ENCODE data around the gene TSPAN9. TPM values are rescaled to one million over a fixed set of nuclear protein-coding genes. Genes with fewer than 3 reads are reported as not detected.

TSPAN9 gene
- total RNA-seq, 1 donor from 2014 or later: 7.8 TPM

DNA sequence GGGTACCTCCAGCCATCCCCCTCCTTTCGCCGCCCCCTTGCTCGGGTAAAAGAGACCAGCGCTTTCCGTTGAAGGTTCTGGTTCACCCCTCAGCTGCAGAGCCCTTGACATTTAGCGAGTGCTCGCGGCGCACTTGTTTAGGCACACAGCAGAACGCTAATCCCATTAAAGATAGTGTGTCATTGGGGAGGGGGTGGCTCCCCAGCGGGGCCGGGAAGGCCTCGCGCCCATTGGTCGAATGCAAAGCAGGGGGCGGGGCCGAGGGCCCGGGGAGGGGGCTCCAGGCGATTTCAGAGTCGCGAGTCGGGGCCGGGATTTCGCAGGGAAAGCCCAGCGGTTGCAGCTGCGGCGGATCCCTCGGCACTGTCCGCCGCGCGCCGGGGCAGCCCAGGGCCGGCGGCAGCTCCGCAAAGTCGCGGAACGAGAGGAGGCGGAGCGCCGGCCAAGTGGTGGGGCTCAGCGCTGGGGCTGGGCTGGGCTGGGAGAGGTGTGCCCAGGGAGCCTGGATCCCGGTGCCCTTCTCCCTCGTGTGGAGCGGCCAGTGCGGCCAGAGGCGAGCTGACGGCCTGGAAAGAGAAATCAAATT is 122.9 kb downstream of the TSPAN9 start:
- Mint-ChIP-seq H3K27ac (no peak overlapping the region), H3K9me3 (peaks cover 3% of the 10 kb centered on the region), H3K36me3 (peaks cover 3% of the 10 kb centered on the region), H3K4me3 (peak overlapping the region; percentile 89), H3K4me1 (peaks cover 46% of the 10 kb centered on the region), H3K27me3 (ENCODE audit: insufficient read depth, low read depth) (peaks cover 42% of the 10 kb centered on the region)
- no peaks in the 10 kb centered on the region for H3K9me3 ChIP-seq (ENCODE audit: low read depth)
- peaks cover 30% of the 10 kb centered on the region for H3F3A ChIP-seq (ENCODE audit: low read depth)
- H3K4me3 ChIP-seq: peak overlapping the region; percentile 63
- DNase-seq (ENCODE audit: low spot score): peak; percentile 96
- peak overlapping the region; percentile 91 for H3K4me2 ChIP-seq
- H3K79me2 ChIP-seq (ENCODE audit: low read depth): no peaks in the 10 kb centered on the region
- H3K27me3 ChIP-seq: peaks cover 53% of the 10 kb centered on the region
- H2AFZ ChIP-seq (replicated peaks): peak overlapping the region; percentile 38
- H3K36me3 ChIP-seq: no peaks in the 10 kb centered on the region
- peaks cover 30% of the 10 kb centered on the region for H3K4me1 ChIP-seq
- no peak overlapping the region for H3K9ac ChIP-seq
- peaks cover 77% of the 10 kb centered on the region for H4K20me1 ChIP-seq (ENCODE audit: low read depth)
- H3K27ac ChIP-seq: no peak overlapping the region
- peak; percentile 2 for TF ChIP-seq EZH2 (IDR thresholded peaks at IDR 0.05)
- TF ChIP-seq, protein P1, sequence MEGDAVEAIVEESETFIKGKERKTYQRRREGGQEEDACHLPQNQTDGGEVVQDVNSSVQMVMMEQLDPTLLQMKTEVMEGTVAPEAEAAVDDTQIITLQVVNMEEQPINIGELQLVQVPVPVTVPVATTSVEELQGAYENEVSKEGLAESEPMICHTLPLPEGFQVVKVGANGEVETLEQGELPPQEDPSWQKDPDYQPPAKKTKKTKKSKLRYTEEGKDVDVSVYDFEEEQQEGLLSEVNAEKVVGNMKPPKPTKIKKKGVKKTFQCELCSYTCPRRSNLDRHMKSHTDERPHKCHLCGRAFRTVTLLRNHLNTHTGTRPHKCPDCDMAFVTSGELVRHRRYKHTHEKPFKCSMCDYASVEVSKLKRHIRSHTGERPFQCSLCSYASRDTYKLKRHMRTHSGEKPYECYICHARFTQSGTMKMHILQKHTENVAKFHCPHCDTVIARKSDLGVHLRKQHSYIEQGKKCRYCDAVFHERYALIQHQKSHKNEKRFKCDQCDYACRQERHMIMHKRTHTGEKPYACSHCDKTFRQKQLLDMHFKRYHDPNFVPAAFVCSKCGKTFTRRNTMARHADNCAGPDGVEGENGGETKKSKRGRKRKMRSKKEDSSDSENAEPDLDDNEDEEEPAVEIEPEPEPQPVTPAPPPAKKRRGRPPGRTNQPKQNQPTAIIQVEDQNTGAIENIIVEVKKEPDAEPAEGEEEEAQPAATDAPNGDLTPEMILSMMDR (IDR thresholded peaks at IDR 0.05): no peak

DNA sequence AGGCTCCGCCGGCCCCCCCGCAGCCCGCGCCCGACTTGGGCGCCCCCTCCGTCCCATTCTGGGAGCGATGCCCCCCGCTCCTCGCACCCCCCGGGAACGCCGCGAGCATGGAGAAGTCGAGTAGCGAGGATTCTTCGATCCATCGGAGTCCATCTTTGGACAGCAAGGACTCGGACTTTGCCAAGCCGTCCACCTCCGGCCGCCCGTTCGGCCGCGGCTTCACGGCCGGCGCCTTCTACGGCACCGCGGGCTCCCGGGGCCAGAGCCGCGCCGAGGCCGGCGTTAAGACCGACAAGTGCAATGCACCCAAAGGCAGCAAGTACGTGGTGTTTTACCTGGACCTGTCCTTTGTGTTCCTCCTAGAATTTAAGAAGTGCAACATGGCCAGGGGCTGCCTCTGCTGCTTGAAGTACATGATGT is 123.6 kb downstream of the TSPAN9 start:
- Mint-ChIP-seq H3K9me3 (peaks cover 3% of the 10 kb centered on the region), H3K27ac (no peak overlapping the region), H3K27me3 (ENCODE audit: insufficient read depth, low read depth) (peaks cover 42% of the 10 kb centered on the region), H3K4me3 (peak overlapping the region; percentile 85), H3K36me3 (peaks cover 3% of the 10 kb centered on the region), H3K4me1 (peaks cover 52% of the 10 kb centered on the region)
- Histone ChIP-seq H3K79me2 (ENCODE audit: low read depth) (no peaks in the 10 kb centered on the region), H3K36me3 (no peaks in the 10 kb centered on the region), H3F3A (ENCODE audit: low read depth) (peaks cover 30% of the 10 kb centered on the region), H4K20me1 (ENCODE audit: low read depth) (peaks cover 75% of the 10 kb centered on the region), H3K27ac (no peak overlapping the region), H3K9me3 (ENCODE audit: low read depth) (no peaks in the 10 kb centered on the region), H2AFZ (replicated peaks) (peak overlapping the region; percentile 38), H3K4me1 (peaks cover 30% of the 10 kb centered on the region), H3K27me3 (peaks cover 53% of the 10 kb centered on the region), H3K4me3 (peak overlapping the region; percentile 63), H3K9ac (no peak overlapping the region), H3K4me2 (peak overlapping the region; percentile 91)
- peak; percentile 66 for DNase-seq (ENCODE audit: low spot score)
- peak; percentile 1 for TF ChIP-seq EZH2 (IDR thresholded peaks at IDR 0.05)
- TF ChIP-seq, protein P1 (IDR thresholded peaks at IDR 0.05): peak; percentile 9
- TF ChIP-seq EZH2phosphoT487 (IDR thresholded peaks at IDR 0.05): peak; percentile 46

DNA sequence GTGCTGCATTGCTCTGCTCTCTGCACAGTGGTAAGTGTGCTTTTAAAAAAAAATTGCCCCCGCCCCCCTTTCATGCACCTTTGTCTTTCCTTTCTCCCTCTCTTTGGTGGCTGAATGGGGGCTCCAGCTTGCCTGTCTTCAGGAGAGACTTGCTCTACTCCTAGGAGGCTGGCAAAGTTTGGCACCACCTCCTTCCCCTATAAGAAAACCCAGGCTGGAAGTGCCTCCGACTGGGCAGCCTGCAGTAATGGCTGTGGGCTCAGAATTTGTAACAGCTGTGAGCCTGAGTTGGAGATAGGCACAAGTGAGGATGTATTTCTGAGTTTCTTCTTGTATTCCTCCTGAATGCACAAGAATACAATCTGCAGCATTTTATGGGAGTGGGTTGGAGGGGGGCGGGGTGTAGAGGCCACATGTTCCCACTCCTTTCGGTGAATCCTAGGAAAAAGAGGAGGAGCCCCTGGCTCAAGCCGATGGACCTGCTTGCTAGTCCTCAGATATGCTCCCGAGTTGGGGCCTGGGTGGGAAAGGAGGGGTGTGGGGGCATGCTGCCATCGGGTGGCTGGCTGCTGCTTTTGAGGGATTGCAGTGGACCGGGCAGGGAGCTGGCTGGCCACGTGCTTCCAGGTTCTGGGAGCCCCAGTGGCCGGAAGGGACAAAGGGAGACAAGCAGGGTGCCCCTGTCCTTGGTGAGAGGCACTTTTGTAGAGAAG is 124.3 kb downstream of the TSPAN9 start:
- Histone ChIP-seq H3K4me1 (peaks cover 35% of the 10 kb centered on the region), H3F3A (ENCODE audit: low read depth) (peaks cover 34% of the 10 kb centered on the region), H3K9me3 (ENCODE audit: low read depth) (no peaks in the 10 kb centered on the region), H3K79me2 (ENCODE audit: low read depth) (no peaks in the 10 kb centered on the region), H3K4me3 (peak overlapping the region; percentile 63), H3K9ac (no peak overlapping the region), H3K27ac (no peak overlapping the region), H2AFZ (replicated peaks) (no peak overlapping the region), H3K36me3 (no peaks in the 10 kb centered on the region), H3K4me2 (peak overlapping the region; percentile 91), H4K20me1 (ENCODE audit: low read depth) (peaks cover 75% of the 10 kb centered on the region), H3K27me3 (peaks cover 53% of the 10 kb centered on the region)
- Mint-ChIP-seq H3K27me3 (ENCODE audit: insufficient read depth, low read depth) (peaks cover 42% of the 10 kb centered on the region), H3K9me3 (peaks cover 3% of the 10 kb centered on the region), H3K4me1 (peaks cover 53% of the 10 kb centered on the region), H3K36me3 (peaks cover 3% of the 10 kb centered on the region), H3K27ac (no peak overlapping the region), H3K4me3 (peak overlapping the region; percentile 85)
- DNase-seq (ENCODE audit: low spot score): no peak
- TF ChIP-seq EZH2phosphoT487 (IDR thresholded peaks at IDR 0.05): no peak
- peak; percentile 12 for TF ChIP-seq EZH2 (IDR thresholded peaks at IDR 0.05)

DNA sequence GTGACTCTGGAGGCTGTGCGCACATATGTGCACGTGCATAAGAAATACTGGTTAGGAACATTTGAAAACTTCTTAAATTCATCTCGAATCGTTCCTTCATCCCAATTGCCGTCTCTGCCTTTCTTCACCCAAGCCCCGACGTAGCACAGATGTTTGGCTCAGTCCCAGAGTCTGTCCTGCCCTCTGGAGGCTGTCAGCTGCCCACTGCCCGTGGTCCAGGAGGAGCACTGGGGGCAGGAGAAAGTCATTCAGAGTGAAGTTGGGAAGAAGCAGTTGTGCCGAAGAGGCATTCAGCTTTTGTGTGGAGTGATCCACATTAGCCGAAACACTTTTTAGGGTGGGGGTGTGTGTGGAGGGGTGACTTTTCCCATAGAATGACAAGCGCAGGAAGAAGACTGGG is 124.9 kb downstream of the TSPAN9 start:
- Mint-ChIP-seq H3K9me3 (peaks cover 3% of the 10 kb centered on the region), H3K4me3 (peak overlapping the region; percentile 85), H3K36me3 (peaks cover 3% of the 10 kb centered on the region), H3K27me3 (ENCODE audit: insufficient read depth, low read depth) (peaks cover 38% of the 10 kb centered on the region), H3K27ac (no peak overlapping the region), H3K4me1 (peaks cover 55% of the 10 kb centered on the region)
- DNase-seq (ENCODE audit: low spot score): no peak
- Histone ChIP-seq H3K4me1 (peaks cover 41% of the 10 kb centered on the region), H4K20me1 (ENCODE audit: low read depth) (peaks cover 79% of the 10 kb centered on the region), H3K4me2 (peak overlapping the region; percentile 91), H3K27me3 (peaks cover 53% of the 10 kb centered on the region), H3K36me3 (no peaks in the 10 kb centered on the region), H2AFZ (replicated peaks) (no peak overlapping the region), H3K4me3 (no peak overlapping the region), H3K9me3 (ENCODE audit: low read depth) (no peaks in the 10 kb centered on the region), H3F3A (ENCODE audit: low read depth) (peaks cover 40% of the 10 kb centered on the region), H3K79me2 (ENCODE audit: low read depth) (no peaks in the 10 kb centered on the region), H3K9ac (no peak overlapping the region), H3K27ac (no peak overlapping the region)
- TF ChIP-seq, protein P1 (IDR thresholded peaks at IDR 0.05): peak; percentile 15
- no peak for TF ChIP-seq EZH2phosphoT487 (IDR thresholded peaks at IDR 0.05)
